Esophagus muscularis mucosa (tissue), 4 donors: ENCODE measurements around the gene GALNT18.

Experiments used
- EP300 ChIP-seq: sonication (generic); formaldehyde crosslinking; IDR thresholded peaks from one replicate; pipeline ENCODE4 v1.6.1; 2017; ENCODE audit warnings: antibody characterized with exemption
- POLR2A ChIP-seq: fragments of 450-650 bp; IDR thresholded peaks from one replicate; pipeline ENCODE4 v1.6.1; 2017; ENCODE audit warnings: antibody characterized with exemption, moderate library complexity, mild to moderate bottlenecking, low read depth
- POLR2AphosphoS5 ChIP-seq, 2 donors: sonication (generic); formaldehyde crosslinking; IDR thresholded peaks; one replicate each; pipeline ENCODE4 v1.6.1; 2017; ENCODE audit warnings: antibody characterized with exemption in 2 of 2
- TF ChIP-seq, protein P1 (sequence below), 3 experiments: fragments of 200-600 bp in 2 of 3; fragments of 450-650 bp in 1 of 3; sonication (generic) in 2 of 3; IDR thresholded peaks; one replicate each; pipeline ENCODE4 v1.5.1; 2017 to 2019; ENCODE audit warnings: antibody characterized with exemption in 3 of 3, mild to moderate bottlenecking in 2 of 3, moderate library complexity in 1 of 3

DNA sequence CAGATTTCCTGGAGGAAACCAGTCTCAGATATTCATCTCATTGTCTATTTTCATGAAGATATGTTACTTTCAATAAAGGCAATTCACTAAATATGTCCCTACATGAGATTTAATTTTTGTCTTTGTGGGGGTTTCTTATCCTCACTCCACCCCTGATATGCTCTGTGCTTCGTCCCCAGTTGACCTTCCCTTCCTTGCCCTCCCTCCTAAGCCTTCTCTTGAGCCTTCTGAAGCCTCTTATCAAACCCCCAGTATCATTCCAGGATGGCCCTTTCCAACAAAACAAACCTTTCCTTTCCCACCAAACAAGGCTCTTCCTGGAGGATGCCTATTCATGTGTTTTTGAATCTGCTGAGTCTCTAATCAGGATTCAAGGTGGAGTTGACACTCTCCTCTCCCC is 313.6 kb downstream of the GALNT18 start:
- TF ChIP-seq, protein P1, sequence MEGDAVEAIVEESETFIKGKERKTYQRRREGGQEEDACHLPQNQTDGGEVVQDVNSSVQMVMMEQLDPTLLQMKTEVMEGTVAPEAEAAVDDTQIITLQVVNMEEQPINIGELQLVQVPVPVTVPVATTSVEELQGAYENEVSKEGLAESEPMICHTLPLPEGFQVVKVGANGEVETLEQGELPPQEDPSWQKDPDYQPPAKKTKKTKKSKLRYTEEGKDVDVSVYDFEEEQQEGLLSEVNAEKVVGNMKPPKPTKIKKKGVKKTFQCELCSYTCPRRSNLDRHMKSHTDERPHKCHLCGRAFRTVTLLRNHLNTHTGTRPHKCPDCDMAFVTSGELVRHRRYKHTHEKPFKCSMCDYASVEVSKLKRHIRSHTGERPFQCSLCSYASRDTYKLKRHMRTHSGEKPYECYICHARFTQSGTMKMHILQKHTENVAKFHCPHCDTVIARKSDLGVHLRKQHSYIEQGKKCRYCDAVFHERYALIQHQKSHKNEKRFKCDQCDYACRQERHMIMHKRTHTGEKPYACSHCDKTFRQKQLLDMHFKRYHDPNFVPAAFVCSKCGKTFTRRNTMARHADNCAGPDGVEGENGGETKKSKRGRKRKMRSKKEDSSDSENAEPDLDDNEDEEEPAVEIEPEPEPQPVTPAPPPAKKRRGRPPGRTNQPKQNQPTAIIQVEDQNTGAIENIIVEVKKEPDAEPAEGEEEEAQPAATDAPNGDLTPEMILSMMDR (IDR thresholded peaks at IDR 0.05) = no peak
- TF ChIP-seq POLR2AphosphoS5 (IDR thresholded peaks at IDR 0.05) = no peak
- no peak for TF ChIP-seq EP300
- no peak for TF ChIP-seq POLR2A
